ENCODE data around the gene PPRC1.

The PPRC1 gene

GRCh38 chr10:102140913-102141540 lies 8.2 kb downstream of the PPRC1 start:
- DNase-seq (ENCODE audit: extremely low spot score, insufficient read length, low read depth) (no peak), FAIRE-seq (no peak)

GRCh38 chr10:102141583-102142107 lies 8.8 kb downstream of the PPRC1 start:
- FAIRE-seq (no peak), DNase-seq (ENCODE audit: extremely low spot score, insufficient read length, low read depth) (no peak)

DNA sequence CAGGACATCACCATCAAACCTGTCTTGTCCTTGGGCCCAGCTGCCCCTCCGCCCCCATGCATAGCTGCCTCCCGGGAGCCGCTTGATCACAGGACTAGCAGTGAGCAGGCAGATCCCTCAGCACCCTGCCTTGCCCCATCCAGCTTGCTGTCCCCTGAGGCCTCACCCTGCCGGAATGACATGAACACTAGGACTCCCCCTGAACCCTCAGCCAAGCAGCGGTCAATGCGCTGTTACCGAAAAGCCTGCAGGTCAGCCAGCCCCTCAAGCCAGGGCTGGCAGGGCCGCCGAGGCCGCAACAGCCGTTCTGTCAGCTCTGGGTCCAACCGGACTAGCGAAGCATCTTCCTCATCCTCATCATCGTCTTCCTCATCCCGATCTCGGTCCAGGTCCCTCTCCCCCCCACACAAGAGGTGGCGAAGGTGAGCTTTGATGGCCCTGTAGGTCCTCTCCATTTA lies 14.2 kb downstream of the PPRC1 start:
- no peak for FAIRE-seq

DNA sequence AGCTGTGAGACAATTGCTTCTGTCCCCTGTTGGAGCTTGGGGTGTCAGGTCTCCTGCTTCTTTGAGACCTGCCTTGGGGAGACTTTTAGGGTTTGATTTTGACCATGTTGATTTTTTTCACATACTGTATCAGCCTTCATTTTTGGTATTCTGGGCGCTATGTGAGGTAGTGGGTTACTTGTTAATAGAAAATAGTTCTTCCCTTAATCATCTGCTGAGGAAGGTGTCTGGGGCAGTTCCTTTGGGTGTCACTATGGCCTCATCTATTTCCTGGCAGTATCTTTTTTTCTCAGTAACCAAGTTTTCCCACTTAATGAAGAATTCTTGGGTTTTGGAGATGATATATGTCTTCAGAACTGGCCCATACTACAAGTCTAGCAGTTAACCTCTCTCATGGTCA lies 14.7 kb downstream of the PPRC1 start:
- DNase-seq (ENCODE audit: extremely low spot score, insufficient read length, low read depth) (no peak), FAIRE-seq (no peak)

More for the DNA sequence above, 14.2 kb downstream of the PPRC1 start:
- DNase-seq (ENCODE audit: extremely low spot score, insufficient read length, low read depth), result no peak

- no peak for FAIRE-seq
Measured at GRCh38 chr10:102148275-102148674, 15.4 kb downstream of the PPRC1 start.

GRCh38 chr10:102150970-102151773 lies 18.3 kb downstream of the PPRC1 start:
- FAIRE-seq (no peak), DNase-seq (ENCODE audit: extremely low spot score, insufficient read length, low read depth) (no peak)

More at GRCh38 chr10:102148275-102148674, 15.4 kb downstream of the PPRC1 start:
- DNase-seq (ENCODE audit: extremely low spot score, insufficient read length, low read depth), result no peak

DNA sequence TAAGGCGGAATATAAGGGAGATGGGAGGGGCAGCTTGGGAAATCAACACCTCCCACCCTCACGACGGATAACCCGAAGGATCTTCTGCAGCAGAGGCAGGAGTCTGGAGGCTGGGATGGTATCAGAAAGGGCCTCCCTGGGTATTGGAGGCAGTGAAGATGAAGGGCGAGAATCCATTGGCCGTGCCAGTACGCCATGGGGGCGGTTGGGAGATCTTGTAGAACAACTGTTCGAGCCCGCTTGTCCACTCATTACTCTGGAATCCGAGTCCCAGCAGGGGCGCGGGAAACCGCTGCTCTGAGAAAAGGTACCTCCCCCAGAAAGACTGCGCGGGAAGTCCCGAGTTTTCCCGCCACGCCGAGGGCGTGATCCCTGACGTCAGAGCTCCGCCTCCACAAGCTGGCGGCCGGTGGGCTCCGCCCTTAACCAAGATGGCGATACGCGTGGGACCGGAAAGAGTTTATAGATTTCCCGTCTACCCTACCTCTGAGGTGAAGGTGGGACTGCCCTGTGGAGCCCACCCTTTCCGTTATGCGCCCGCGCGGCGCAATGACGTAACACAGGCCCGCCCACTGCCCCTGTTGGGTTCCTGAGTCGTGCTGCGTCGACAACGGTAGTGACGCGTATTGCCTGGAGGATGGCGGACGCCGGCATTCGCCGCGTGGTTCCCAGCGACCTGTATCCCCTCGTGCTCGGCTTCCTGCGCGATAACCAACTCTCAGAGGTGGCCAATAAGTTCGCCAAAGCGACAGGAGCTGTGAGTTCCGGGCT lies 19.1 kb downstream of the PPRC1 start, which contains the start of gene NOLC1:
NOLC1 (plus strand) TSS at position 616 of the 771 bp plus-strand sequence; CDS start at position 638, 22 bp downstream.
- FAIRE-seq, result peak; percentile 100
- DNase-seq (ENCODE audit: extremely low spot score, insufficient read length, low read depth), result peak; percentile 95

DNA sequence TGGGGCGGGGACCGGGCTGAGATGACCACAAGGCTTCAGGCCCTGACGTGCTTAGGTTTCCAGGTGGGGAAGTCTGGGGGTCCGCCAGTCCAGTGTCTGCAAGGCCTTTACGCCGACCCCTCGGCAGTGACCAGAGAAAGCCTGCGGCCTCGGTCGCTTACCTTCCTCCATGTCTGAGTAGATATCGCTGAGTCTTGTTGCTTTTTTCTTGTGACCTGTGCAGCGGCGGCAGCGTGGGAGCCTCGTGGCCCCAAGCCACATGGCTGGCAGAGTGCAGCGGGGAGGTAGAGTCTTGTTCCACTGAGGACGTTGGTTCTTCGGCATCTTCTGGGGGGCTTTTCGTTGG lies 19.7 kb downstream of the PPRC1 start:
- FAIRE-seq (no peak), DNase-seq (ENCODE audit: extremely low spot score, insufficient read length, low read depth) (no peak)

- no peak for DNase-seq (ENCODE audit: extremely low spot score, insufficient read length, low read depth)
- FAIRE-seq, result no peak
Measured at GRCh38 chr10:102153093-102153620, 20.3 kb downstream of the PPRC1 start.

DNA sequence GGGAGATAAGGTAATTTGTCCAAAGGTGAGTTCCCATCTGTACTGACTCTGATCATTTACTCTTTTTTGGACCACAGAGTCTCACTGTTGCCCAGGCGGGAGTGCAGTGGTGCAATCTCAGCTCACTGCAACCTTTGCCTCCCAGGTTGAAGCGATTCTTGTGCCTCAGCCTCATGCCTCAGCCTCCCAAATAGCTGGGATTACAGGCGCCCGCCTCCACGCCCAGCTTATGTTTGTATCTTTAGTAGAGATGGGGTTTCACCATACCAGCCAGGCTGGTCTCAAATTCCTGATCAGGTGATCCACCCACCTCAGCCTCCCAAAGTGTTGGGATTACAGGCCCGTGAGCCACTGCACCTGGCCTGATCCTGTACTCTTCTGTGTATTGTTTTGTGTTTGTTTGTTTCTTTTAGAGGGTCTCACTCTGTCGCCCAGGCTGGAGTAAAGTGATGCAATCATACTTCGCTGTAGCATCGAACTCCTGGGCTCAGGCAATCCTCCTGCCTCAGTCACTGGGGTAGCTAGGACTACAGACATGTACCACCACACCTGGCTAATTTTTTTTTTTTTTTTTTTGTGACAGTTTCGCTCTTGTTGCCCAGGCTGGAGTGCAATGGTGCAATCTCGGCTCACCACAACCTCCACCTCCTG lies 21.8 kb downstream of the PPRC1 start:
- DNase-seq (ENCODE audit: extremely low spot score, insufficient read length, low read depth), result no peak
- FAIRE-seq, result no peak

- FAIRE-seq, result no peak
- DNase-seq (ENCODE audit: extremely low spot score, insufficient read length, low read depth), result no peak
Measured at GRCh38 chr10:102157224-102157623, 24.4 kb downstream of the PPRC1 start.

- DNase-seq (ENCODE audit: extremely low spot score, insufficient read length, low read depth), result no peak
- FAIRE-seq, result no peak
Measured at GRCh38 chr10:102159051-102159597, 26.3 kb downstream of the PPRC1 start.

DNA sequence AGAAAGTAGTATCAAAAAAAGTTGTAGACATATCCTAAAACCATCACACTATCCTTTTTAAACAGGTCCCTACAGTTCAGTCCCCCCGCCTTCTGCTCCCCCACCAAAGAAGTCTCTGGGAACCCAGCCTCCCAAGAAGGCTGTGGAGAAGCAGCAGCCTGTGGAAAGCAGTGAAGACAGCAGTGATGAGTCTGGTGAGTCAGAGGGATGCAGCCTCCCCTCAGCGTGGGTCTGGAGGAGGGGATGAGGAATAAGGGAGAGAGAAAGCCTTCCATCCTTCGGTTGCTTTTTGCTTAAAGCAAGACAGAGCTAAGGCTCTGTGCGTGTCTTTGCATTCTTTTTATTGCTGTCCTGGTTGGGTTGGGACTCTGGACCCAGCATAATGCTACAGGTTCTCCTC lies 27.0 kb downstream of the PPRC1 start:
- DNase-seq (ENCODE audit: extremely low spot score, insufficient read length, low read depth) (no peak), FAIRE-seq (no peak)

DNA sequence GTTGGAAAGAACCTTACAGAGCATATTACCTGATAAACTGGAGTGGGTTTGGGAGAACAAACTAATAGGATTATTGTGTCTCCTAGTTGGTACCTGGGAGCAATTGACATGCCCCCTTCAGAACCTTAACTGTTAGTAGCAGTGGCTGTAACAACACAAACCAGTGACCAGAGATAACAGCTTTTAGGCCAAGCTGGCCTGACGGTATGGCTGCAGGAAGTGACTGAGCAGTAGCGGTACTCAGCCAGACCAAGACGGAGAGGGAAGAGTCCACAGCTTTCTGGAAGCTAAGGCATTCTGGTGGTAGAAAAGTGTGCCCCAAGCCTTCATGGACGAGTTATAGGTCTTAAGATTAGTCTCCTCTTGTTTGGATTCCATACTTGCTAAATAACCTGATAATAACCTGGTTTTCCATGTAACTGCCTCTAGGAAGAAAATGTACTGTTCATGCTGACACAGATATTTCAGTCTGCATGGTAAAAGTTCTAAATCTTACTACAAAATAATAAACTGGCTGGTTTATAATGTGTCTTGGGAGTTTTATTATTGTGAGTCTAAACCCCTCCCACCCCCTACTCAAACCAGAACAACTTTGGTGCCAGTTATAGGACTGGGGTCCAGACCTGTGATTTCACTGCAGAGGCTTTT lies 30.6 kb downstream of the PPRC1 start:
- DNase-seq (ENCODE audit: extremely low spot score, insufficient read length, low read depth) (no peak), FAIRE-seq (no peak)

- FAIRE-seq (no peak), DNase-seq (ENCODE audit: extremely low spot score, insufficient read length, low read depth) (no peak)
Measured at GRCh38 chr10:102167861-102168260, 35.0 kb downstream of the PPRC1 start.

DNA sequence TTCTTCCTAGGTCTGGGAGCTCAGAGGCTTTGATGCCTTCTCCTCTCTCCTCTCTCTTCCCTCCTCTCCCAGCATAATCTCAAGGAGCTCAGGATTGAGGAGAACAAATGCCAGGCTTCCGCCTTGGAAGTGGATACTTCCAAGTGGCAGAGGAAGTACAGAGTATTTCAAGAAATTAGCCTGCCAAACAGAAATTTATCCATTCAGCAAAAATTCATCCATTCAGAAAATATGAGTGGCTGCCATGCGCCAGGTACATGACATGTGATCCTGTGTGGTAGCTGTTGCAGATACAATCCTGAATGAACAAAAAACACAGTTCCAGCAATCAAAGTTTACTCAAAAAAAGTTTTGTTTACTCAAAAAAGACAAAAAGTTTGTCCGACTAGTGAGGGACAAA lies 37.8 kb downstream of the PPRC1 start:
- DNase-seq (ENCODE audit: extremely low spot score, insufficient read length, low read depth), result no peak
- FAIRE-seq, result no peak

- DNase-seq (ENCODE audit: extremely low spot score, insufficient read length, low read depth), result no peak
- no peak for FAIRE-seq
Measured at GRCh38 chr10:102172288-102172687, 39.4 kb downstream of the PPRC1 start.

DNA sequence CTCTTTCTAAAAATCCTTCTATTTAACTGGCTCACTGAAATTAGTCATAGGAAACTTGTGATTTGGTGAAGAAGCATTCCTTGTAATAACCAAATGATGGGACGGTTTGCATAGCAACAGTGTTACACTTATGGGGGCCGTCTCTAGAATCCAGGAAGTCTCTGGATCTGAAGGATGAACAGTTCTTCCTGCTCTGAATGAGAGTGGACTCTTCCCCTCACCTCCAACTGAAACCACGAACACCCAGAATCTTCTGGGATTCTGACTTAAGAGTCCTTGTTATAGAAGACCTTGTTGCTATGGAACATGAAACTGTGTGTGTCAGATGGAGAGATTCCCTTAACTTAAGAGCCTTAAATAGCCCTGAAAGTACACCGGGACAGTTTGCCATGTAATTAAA lies 42.6 kb downstream of the PPRC1 start:
- DNase-seq (ENCODE audit: extremely low spot score, insufficient read length, low read depth) (no peak), FAIRE-seq (no peak)

- DNase-seq (ENCODE audit: extremely low spot score, insufficient read length, low read depth), result no peak
- no peak for FAIRE-seq
Measured at GRCh38 chr10:102184606-102185005, 51.8 kb downstream of the PPRC1 start.
